GM19452 (cell line): ENCODE results near the gene SCRN2.

Experiments
- ATAC-seq: cut with Tn5 transposase; IDR thresholded peaks from one replicate; pipeline ENCODE4 v1.9.1; 2021; ENCODE audit not compliant: unreplicated experiment

SCRN2 gene

DNA sequence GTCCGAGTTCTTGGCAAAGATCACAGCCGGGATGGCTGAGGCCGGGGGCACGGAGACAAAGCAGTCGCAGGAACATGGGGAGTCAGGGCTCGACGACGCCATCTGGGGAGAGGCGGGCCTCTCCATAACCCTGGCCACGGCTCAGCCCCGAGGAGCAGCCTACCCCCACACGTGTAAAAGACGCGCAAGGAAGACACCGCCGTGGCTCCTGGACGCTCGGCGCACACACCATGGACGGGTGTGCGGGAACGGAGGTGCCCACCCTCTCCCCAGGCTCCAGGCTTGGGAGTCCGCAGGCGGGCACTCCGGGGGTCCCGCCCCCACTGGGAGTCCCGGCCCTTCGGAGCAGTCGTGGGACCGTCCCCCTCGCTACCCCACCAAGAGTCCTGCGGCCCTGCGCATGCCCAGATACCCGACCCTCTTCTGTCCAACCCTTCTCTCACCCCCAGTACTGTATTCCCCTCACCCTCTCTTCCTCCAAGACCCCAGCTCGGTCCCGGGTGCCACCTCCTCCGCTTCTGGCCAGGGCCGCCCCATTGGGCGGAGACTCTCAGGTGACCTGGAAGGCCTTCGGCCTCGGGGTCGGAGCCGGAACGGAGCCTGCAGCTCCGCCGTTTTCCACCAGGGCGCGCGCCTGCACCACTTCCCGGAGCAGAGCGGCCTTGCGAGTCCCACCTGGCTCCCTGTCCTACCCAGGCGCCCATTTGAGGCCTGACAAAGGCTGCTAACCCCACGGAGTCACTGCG is at the start of gene SCRN2:
SCRN2 (minus strand) TSS at position 532 of the 746 bp plus-strand sequence; CDS start at position 102, 430 bp downstream.
- peak; percentile 81 for ATAC-seq

DNA sequence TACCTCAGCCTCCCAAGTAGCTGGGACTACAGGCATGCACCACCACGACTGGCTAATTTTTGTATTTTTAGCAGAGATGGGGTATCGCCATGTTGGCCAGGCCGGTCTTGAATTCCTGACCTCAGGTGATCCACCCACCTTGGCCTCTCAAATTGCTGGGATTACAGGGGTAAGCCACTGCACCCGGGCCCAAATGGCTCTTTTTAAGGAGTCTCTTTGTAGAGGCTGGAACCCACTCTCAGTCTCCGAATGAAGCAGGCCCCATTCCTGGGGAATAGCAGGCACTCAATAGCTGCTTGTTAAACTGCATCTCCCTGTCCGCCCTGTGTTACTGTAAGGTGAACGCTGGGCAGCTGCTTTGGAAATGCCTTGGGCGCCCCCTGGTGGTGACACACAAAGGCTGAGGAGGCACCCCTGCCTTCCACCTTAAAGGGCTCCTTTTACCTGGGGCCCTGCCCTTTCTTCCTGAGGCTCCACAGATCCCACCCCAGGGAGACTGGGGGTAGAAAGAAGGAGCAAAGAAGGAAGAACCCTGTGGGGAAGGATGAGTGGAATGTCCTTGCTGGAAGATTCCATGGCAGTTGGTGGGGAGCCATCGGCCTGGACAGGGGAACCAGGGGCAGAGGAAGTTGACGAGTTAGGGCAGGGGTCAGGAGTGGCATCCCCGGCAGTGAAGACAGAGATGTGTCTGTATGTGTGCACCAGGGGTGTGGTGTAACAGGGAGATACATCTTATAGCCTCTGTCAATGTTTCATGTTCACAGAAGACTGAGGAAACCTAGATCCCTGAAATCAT is 48.9 kb upstream of the SCRN2 start:
- no peak for ATAC-seq

DNA sequence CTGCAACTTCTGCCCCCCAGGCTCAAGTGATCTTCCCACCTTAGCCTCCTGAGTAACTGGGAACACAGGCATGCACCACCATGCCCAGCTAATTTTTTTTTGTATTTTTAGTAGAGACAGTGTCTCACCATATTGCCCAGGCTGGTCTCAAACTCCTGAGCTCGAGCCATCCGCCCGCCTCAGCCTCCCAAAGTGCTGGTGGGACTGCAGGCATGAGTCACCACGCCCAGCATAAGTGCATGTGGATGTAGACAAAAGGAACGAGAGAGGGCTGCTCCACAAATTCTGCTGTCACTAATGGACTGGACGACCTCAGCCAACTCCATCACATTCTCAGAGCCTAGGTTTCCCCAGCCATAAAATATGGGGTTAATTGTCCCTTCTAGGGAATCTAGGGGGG is 47.2 kb upstream of the SCRN2 start:
- no peak for ATAC-seq

DNA sequence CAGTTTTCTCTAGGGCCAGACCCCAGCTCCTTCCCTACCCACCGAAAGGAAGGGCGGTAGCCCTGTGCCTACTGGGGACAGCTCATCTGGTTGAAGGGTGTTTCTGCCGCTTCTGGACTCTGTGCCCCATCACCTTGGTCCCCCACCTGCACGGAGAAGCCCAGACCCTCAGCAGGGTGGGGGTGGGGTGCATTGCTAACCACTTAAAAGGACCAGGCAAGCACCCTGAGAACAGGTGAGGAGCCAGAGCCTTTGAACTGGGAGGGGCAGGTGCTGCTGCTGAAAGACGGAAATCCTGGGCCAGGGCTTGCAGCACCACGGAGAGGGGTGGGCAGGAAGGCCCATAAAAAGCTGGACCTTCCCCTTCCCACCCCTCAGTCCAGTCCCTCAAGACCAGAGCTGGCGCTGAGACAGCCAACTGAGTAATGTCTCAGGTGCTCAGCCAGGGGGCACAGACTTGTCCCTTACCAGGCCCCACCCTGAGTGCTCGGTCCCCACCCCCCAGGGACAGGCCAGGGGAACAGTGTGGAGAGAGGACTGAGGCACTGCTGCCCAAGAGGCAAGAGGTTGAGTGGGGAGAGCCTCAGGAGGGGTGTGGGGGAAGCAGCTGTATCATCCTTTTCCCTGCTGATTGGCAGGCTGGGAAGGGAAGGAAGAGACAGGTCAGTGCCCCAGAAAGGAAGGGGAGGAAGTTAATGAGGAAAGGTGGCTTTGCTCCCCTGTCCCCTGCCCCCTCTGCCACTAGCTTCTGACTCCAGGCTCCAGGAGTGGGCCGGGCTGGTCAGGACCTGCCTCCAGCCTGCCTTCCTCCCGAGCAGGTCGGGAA is 44.0 kb upstream of the SCRN2 start:
- no peak for ATAC-seq

DNA sequence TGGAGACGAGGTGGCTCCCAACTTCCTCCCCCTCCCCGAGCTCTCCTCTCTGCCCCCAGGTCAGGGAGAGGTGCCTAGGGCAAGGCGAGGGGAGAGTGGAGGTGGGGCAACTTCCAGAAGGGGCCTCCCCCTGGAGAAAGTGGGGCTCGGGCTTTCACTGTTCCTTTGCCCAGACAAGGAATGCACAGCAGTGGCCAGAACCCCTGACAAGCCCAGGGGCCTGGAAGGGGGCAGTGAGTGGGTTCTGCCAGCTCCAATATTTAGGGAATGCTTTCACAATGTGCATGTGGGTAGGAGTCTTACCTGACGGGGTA is 43.3 kb upstream of the SCRN2 start:
- ATAC-seq: no peak

DNA sequence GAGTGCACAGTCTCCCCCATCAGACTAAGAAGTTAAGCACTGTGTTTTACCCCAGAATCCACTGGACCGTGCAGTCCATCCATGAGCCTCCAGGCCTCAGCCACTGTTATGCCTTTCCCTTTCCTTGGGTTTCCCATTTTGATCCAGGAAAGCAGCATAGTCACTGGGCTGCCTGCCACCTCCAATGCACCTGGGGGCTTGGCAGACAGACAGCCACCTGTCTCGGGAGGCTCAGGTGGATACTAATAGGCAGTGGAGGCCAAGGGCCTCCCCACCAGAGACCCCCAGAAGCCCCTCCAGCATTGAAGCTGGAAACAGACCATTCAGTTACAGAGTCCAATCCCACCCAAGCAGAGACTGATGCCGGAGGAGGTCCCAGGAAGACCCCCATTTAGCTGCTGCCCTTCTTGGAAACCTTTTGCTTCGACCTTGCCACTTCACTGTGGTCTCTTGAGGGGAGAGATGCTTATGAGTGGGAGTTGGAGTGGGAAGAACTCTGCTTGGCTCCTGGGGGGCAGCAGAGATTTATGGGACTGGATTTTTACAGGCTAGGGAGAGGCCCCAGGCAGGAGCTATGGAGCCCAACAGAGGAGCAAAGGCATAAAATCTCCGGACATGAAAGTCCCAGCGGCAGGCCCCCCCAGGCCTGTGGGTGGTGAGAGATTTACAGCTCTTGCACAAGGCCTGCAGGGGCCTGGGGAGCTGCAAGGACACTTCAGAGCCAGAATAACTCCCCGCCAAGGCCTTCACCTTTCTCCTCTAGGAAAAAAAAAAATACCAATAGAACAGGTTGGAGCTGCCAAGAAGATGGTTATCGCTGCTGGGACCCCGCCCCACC is 42.7 kb upstream of the SCRN2 start:
- no peak for ATAC-seq

DNA sequence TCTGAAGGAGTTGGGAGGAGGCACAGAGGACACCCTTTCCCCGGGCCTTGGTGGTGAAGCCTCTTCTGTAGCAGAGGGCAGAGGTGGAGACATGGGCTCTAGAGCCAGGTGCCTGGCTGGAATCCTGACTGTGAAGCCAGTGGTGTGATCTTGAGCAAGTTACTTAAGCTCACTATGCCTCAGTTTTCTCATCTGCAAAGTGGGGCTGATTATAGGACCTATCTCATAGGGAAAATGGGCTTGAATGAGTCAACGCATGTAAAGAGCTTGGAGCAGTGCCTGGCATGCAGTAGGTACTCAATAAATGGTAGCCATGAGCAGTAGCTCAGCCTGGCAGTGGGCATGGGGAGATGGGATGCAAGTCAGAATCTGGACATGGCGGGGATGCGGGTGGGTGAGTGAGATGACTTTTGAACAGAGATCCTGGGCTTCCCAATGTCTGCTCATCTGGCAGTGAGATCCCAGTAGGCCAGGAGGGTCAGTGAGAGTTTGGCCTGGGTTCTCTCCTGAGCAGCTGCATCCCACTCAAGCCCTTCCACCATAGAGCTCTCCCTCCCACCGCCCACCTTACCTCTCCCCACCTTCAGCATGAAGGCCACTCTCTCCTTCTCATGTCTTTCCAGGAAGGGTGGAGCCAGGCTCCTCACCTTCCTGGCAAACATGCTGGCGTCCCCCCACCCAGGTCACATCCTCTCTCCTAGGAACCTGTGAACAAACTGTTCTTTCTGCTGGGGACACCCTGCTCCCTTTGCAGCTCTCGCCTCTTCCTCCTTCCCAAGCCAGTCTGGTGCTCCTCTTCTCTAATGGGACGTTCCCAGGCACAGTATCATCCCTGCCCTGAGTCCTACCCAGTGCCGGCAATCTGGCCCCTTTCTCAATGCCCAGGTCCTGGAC is 41.9 kb upstream of the SCRN2 start:
- no peak for ATAC-seq

DNA sequence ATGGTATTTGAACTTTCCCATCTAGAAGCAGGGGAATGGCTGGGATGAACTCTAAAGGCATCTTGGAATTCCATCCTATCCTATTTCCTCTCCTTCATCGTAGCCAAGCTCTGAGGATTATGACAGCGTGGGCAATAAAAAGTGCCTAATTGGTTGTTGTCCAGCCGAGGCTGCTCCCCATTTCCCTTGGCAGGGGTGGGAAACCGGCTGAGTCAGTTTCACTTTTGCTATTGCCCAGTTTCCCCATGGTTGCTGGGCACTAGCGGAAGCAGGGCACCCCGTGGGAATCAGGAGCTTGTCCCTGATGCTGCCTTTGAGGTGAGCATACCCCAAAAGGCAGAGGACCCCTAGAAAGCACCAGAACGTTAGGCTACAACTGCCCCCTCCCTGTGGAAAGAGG is 41.2 kb upstream of the SCRN2 start:
- ATAC-seq: no peak

DNA sequence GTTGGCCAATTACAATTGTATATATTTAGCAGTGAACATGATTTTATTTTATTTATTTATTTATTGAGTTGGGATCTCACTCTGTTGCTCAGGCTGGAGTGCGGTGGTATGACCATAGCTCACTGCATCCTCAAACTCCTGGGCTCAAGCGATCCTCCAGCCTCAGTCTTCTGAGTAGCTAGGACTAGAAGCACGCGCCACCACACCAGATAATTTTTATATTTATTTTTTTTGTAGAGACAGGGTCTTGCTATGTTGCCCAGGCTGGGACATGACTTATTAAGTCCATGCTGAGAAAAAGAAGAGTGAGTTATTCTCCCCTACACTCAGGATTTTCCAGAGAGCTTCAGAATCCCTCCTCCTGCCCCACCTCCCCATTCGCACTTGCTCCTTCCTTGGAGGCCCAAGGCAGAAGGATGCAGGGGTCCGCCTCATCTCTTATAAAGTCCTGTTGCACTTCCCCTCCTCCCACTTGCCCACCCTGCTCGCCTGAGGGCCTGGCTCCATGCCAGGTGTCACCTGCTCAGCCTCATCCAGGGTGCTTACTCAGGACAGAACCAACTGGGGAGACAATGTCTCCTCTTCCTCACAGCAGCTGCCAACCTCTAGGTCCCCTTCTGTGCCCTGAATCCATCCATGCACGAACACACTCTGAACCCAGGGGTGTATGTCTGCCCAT is 38.8 kb upstream of the SCRN2 start:
- ATAC-seq: no peak

DNA sequence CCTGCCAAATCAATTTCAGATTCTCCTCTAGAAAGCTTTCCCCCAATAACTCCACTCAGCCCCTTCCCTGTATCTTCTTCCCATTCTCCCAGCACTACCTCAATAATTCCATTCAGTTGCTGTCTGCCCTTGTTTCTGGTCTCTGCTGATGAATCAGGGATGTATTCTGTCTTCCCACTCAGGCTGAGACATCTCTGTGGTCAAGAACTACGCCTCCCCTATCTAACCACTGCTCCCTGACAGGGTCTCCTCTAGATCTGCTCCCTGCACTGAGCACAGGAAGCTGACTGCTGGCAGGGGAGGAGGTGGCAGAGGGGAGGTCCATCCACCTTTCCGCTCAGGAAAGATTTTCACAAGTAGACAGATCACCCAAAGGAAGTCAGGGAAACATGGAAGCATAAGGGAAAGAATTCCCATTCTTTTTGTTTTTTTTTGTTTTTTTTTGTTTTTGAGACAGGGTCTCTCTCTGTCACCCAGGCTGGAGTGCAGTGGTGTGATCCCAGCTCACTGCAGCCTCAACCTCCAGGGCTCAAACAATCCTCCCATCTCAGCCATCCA is 38.0 kb upstream of the SCRN2 start:
- ATAC-seq: no peak

DNA sequence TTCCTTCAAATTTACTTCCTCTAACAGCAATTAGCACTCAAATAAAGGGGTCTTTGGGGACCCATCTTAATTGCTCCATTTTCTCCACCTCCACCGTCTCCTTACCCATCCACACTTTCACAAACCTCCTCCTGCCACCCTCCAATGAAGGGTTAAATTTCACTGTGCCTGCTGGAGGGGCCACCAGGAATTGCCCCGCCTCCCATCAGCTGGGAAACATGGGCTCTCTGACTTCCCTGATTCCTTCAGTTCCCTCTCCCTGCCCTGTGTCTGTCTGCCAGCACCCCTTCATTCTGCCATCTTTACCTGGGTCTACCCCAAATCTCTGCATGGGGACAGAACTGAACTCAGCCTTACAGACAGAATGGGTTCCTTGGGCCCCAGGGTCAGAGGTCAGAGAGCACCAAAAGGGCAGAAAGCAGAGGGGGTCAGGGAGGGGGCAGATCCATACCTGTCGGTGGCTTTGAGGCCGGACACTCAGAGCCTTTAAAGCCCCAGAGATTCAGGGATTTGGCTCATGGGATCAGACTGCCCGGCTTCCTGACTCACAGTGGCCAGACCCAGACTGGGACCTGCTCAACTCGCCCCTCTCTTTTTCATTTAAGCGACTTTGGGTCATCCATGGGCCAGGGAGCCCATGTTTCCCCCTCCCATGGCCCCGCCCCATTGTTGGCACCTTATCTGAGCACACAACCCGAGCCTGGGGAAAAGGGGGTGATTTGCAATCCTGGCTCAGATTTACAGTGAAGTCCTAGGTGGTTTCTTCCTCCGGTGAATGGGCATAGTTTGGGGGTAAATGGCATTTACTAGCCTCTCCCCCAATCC is 37.3 kb upstream of the SCRN2 start:
- no peak for ATAC-seq

DNA sequence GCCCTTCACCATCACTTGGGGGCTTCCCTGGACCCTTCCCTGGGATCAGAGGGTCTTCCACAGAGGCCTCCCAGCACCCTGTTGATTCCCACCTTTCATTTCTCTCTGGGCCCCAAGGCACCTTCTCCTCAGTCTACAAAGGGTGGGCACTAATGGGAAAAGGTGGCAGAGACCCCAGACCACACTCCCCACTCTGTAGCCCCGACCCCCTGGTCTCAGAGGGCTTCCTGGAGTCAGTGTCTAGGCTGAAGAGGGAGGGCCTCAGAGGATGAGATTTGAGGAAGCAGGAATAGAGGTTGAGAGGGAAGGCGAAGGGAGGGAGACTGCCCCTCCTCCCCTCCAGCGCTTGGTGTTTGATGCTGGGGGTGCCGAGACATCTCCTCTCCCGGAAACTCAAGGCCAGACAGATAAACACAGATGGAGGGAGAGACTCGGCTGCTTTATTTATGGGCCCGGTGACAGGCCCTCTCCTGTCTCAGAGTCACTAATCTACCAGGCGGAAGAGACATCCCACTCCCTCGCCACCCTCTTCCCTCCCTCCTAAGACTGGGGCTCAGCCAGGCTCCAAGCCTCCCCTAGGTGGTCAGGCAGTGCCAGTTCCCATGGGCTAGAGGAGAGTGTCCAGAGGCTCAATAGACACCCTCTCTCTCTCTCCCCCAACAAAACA is 36.4 kb upstream of the SCRN2 start:
- no peak for ATAC-seq

DNA sequence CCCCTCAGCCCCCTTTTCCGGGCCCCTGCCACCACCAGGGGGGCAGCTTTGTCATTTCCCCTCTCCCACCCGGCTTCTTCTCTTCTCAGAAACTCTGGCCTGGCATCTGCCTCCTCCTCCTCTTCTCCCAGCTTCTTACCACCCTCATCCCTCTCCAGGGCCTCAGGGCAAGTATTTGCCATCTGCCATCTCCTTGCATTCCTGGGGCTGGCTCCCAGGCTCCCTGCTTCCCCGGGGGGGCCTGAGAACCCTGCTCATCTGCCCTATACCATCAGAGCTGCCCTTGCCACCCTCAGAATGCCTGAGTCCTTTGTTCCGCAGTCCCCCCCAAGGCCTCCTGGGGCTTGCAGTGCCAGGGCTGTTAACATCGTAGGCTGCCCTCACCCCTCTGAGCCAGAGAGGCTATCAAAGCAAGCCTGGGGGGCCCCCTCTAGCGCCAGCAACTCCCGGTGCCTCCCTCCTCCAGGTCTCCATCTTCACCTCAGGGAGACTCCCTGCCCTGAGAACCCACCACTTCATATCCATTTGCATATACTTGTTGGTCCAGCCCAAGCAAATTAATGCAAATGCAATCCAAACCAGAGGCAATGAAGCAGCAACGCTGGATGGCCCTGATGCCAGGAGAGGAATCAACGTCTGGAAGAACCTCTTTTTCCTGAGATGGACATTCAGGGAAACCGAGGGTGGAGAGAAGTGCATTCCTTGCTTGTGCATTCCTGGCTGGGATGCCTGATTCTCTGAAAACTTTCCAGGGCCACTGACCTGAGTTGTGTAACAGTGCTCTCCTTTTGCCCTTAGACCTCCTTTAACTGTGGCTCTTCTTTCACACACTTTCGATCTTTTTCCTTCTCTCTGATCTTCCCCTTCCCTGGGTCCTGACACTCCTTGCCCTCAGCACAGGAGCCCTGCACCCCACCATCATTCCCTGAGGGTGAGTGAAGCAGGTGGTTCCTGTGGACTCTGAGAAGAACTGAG is 34.2 kb upstream of the SCRN2 start:
- ATAC-seq: no peak

DNA sequence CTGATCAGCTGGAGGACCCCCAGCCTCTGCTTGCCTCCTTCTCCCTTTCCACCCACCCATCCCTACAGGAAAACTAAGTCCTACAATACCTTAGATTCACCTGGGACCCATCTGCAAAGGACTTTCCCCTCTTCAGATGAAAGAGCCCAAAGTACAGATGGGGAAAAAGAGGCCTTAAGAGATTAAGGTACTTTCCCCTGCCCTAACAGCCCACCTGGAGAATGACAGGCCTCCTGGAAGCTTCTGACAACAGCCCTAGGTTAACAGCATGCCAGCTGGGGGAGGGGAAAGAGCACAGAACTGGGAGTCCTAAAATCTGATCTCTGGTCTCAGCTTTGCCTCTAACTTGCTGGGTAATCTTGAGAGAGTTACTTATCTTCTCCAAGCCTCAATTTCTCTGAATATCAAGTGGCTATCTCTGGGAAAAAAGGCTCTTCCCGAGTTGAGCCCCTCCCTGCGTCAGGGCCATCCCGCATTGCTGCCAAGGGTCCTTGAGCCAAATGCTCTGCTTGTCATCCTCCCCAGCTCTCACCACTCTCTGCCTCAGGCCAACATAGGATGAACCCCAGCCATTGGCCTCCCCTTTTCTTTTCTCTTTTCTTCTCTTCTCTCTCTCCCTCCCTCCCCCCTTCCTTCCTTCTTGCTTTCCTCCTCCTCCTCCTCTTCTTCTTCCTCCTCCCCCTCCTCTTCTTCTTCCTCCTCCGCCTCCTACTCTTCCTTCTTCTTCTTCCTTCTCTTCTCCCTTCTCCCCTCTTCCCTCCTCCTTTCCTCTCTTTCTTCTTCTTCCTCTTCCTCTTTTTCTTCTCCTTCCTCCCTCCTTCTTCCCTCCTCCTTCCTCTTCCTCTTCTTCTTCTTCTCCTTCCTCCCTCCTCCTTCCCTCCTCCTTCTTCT is 32.4 kb upstream of the SCRN2 start:
- no peak for ATAC-seq

DNA sequence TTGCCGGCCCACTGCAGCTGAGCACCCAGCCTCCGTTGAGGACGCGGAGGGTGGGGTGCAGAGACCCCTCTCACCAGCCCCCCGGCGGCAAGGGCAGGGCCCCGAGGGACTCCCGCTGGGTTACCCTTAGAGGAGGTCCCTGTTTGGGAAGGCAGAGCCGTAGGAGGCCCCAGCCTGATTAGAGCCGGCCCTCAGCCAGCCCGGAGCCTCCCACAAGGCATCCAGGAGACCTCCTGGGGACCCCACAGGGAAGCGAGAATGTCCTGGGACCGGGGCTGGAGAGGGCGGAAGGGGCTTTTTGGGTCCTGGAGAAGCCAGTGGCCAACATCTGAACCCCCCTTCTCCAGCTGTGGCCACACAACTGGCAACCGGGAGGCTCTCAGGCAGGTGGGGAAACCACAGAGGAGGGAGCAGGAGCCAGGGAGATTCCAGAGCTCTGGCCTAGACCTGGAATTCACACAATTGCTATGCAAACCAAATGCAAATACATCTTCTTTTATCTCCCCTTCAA is 31.6 kb upstream of the SCRN2 start:
- ATAC-seq: no peak
